Right lobe of liver (tissue), 4 donors: ENCODE results near the gene HTT-AS.

Source experiments
- CTCF ChIP-seq, 4 donors: fragments of 200-600 bp in 3 of 4; fragments of 450-650 bp in 1 of 4; IDR thresholded peaks; one replicate each; pipeline versions ENCODE4 v1.5.1 to v1.8.0; 2016 to 2022; ENCODE audit warnings: antibody characterized with exemption in 4 of 4, mild to moderate bottlenecking in 2 of 4
- POLR2A ChIP-seq: fragments of 450-650 bp; IDR thresholded peaks from one replicate; pipeline ENCODE4 v1.6.1; 2017; ENCODE audit warnings: antibody characterized with exemption, mild to moderate bottlenecking
- donor health status: DM: no; HTN: no; CAD: no.
- donor health status: DM: no; HTN: no; CAD: no.
- donor health status: DM: no; HTN: yes; CAD: no.

GRCh38 chr4:3065551-3065950, 8.8 kb downstream of the HTT-AS start:
- TF ChIP-seq POLR2A (no peak), CTCF (IDR thresholded peaks at IDR 0.05) (no peak)
